Activated CD8-positive, alpha-beta T cell treated with anti-CD3 and anti-CD28 coated beads for 36 hours (primary cell): ENCODE data around the gene PATJ. TPM values are rescaled to one million over a fixed set of nuclear protein-coding genes. Genes with fewer than 3 reads are reported as not detected.
"Not testable (repeated sequence)": the region's sequence is repeated elsewhere in the genome, so short reads cannot be mapped to it uniquely, and the experiment has no call there.

Source experiments
- ATAC-seq: fragments of 200-7000 bp; cut with Tn5 transposase; one replicate; pipeline ENCODE4 v1.10.0; 2021; ENCODE audit warnings: mild to moderate bottlenecking, moderate library complexity
- CTCF ChIA-PET: fragments of 350-600 bp; sonication (Branson Sonifier 250); formaldehyde crosslinking; loops from one replicate; lab custom pipeline; 2021; ENCODE audit warnings: antibody characterized with exemption; lab: Charles Lee
- POLR2A ChIA-PET: fragments of 350-600 bp; sonication (Branson Sonifier 250); formaldehyde crosslinking; loops from one replicate; lab custom pipeline; 2021; ENCODE audit warnings: antibody characterized with exemption; lab: Charles Lee
- DNase-seq: peaks from one replicate; pipeline ENCODE4 v3.0.0-alpha.2; 2020
- H3K27ac Mint-ChIP-seq: one replicate; pipeline ENCODE4 v1.8.0; 2021; ENCODE audit warnings: mild to moderate bottlenecking, mixed read lengths
- H3K27me3 Mint-ChIP-seq: one replicate; pipeline ENCODE4 v1.8.0; 2021; ENCODE audit warnings: mixed read lengths
- H3K36me3 Mint-ChIP-seq: one replicate; pipeline ENCODE4 v1.8.0; 2021; ENCODE audit warnings: low read depth, mixed read lengths
- H3K4me1 Mint-ChIP-seq: one replicate; pipeline ENCODE4 v1.8.0; 2021; ENCODE audit warnings: low read depth, mixed read lengths
- H3K4me3 Mint-ChIP-seq: one replicate; pipeline ENCODE4 v1.8.0; 2021; ENCODE audit warnings: mild to moderate bottlenecking, moderate library complexity, mixed read lengths
- H3K9me3 Mint-ChIP-seq: one replicate; pipeline ENCODE4 v1.8.0; 2021; ENCODE audit warnings: mixed read lengths
- intact Hi-C: fragments of 100-400 bp; cut with micrococcal nuclease; formaldehyde crosslinking; loops from one replicate; pipeline ENCODE4 v1.10.0; 2022
- total RNA-seq, 2 experiments: library from RNA; stranded (reverse); gene quantifications; one replicate each; pipeline ENCODE4 v1.2.3, GENCODE V29; 2021
- TF ChIP-seq, protein P1 (sequence below): fragments of 200-600 bp; IDR thresholded peaks from one replicate; pipeline ENCODE4 v1.8.0; 2022; ENCODE audit warnings: antibody characterized with exemption, mild to moderate bottlenecking

The PATJ gene
- total RNA-seq, 2 experiments from 2014 or later, result 8.1 to 9.2 TPM

DNA sequence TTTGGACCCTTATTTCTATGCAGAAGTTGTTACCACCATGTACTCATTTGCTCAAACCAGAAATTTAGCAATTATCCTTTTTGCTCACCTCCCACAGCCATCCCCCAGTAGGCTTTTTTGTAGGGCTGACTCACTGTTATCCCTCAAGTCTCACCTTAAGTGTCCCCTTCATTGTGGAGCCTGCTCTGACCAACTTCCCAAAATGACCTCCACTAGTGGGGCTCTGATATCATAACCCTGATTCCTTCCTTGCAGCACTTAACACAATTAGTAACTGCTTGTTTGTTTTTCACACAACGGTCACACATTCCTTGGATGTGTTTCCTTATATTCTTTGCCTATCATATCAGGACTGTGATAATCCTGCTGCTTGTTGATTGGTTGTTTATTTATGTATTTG, 76.7 kb downstream of the PATJ start:
- Mint-ChIP-seq H3K4me3 (no peak overlapping the region), H3K27me3 (no peaks in the 10 kb centered on the region), H3K36me3 (peaks cover 18% of the 10 kb centered on the region), H3K9me3 (no peaks in the 10 kb centered on the region), H3K27ac (no peak overlapping the region), H3K4me1 (no peaks in the 10 kb centered on the region)
- no peak for DNase-seq
- CTCF ChIA-PET, result no interaction called here
- TF ChIP-seq, protein P1, sequence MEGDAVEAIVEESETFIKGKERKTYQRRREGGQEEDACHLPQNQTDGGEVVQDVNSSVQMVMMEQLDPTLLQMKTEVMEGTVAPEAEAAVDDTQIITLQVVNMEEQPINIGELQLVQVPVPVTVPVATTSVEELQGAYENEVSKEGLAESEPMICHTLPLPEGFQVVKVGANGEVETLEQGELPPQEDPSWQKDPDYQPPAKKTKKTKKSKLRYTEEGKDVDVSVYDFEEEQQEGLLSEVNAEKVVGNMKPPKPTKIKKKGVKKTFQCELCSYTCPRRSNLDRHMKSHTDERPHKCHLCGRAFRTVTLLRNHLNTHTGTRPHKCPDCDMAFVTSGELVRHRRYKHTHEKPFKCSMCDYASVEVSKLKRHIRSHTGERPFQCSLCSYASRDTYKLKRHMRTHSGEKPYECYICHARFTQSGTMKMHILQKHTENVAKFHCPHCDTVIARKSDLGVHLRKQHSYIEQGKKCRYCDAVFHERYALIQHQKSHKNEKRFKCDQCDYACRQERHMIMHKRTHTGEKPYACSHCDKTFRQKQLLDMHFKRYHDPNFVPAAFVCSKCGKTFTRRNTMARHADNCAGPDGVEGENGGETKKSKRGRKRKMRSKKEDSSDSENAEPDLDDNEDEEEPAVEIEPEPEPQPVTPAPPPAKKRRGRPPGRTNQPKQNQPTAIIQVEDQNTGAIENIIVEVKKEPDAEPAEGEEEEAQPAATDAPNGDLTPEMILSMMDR, result no peak
- POLR2A ChIA-PET, result no interaction called here
- ATAC-seq, result no peak
- intact Hi-C loops, result no loop called here

DNA sequence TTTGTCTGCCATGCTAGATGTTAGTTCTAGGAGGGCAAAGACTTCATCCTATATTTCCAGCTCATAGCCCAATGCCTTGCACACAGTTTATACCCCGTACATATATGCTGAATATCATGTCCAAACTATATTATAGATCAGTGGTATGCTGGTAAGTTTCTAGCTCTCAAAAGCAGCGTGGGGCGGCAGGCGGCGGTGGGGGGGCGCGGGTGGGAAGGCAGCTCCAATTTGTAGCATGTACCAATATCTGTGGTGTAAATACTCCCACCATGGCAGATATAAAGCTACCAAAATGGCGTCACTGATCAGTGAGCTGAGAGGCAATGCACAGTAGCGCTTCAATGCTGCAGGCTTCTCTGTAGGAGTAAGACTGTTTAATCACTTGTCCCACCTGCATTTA, 77.1 kb downstream of the PATJ start:
- Mint-ChIP-seq H3K36me3 (peaks cover 18% of the 10 kb centered on the region), H3K4me3 (no peak overlapping the region), H3K27ac (no peak overlapping the region), H3K9me3 (no peaks in the 10 kb centered on the region), H3K27me3 (no peaks in the 10 kb centered on the region), H3K4me1 (no peaks in the 10 kb centered on the region)
- CTCF ChIA-PET, result no interaction called here
- TF ChIP-seq, protein P1, result no peak
- ATAC-seq, result no peak
- intact Hi-C loops, result no loop called here
- POLR2A ChIA-PET, result no interaction called here
- no peak for DNase-seq

DNA sequence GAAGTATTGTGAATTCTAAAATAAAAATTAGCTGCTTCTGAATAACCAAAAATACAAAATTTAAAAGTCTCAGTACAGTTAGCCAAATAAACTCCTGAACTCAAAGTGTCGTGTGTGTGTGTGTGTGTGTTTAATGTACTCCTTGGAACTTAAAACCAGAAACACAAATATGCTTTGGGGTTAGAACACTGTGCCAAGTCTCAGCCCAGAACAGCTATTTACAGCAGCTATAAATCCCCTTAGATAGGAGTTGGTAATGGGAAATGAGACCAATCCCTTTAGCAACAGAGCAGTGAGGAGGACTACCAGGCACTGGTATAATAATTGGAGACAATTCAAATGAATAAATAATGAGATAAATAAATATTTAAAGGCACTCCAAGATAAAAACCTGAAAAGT, 83.1 kb downstream of the PATJ start:
- ATAC-seq, result no peak
- Mint-ChIP-seq H3K4me1 (no peaks in the 10 kb centered on the region), H3K27ac (no peak overlapping the region), H3K4me3 (no peak overlapping the region), H3K36me3 (peaks cover 39% of the 10 kb centered on the region), H3K27me3 (no peaks in the 10 kb centered on the region), H3K9me3 (no peaks in the 10 kb centered on the region)
- TF ChIP-seq, protein P1, result no peak
- ChIA-PET CTCF (interaction anchor here (1.1 kb wide), 2 partner anchors 11 to 12 kb away, joined by 3 read pairs; no protein-coding TSS in a partner anchor), POLR2A (no interaction called here)
- no peak for DNase-seq
- intact Hi-C loops, result no loop called here

DNA sequence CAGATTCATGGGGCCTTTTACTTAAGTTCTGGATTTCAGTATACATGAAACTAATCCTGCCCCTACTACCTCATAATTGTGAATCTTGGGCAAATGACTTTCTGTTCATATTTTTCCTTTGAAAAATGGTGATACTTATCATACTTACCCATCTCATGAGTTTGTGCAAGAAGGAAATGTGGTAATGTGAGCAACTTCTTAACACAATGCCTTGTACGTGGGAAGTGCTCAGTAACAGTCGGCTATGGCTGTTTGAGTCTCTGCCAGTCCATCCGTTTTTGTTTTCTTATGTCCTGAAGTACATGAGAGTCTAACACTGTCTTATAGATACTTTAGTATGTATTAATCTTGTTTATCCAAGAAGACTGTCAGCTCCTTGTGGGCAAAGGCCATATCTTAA, 86.5 kb downstream of the PATJ start:
- intact Hi-C loops, result no loop called here
- Mint-ChIP-seq H3K4me1 (no peaks in the 10 kb centered on the region), H3K27me3 (no peaks in the 10 kb centered on the region), H3K36me3 (peaks cover 25% of the 10 kb centered on the region), H3K4me3 (no peak overlapping the region), H3K27ac (no peak overlapping the region), H3K9me3 (no peaks in the 10 kb centered on the region)
- ATAC-seq, result no peak
- no peak for DNase-seq
- CTCF ChIA-PET, result no interaction called here
- POLR2A ChIA-PET, result no interaction called here
- TF ChIP-seq, protein P1, result no peak

DNA sequence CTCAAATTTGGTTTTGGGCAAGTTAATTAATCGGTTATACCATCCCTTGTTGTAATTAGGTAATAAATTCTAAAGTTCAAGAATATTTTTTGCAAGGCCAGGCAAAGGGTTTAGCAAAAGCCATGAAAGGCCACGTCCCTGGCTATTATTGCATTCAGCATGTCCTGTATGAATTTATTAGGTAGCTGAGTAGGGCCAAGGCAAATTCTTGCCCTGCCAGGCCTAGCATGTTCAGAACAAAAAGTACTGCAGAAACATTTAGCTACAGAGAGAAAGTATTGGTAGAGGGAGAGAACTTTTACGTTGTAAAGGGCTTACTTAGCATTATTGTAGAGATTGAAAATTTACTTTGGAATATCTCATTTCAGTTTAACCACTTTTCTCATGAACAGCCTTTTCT, 94.4 kb downstream of the PATJ start:
- Mint-ChIP-seq H3K9me3 (no peaks in the 10 kb centered on the region), H3K27ac (no peak overlapping the region), H3K36me3 (no peaks in the 10 kb centered on the region), H3K4me1 (no peaks in the 10 kb centered on the region), H3K27me3 (no peaks in the 10 kb centered on the region), H3K4me3 (no peak overlapping the region)
- intact Hi-C loops, result no loop called here
- DNase-seq (no peak), ATAC-seq (no peak)
- POLR2A ChIA-PET, result no interaction called here
- CTCF ChIA-PET, result interaction anchor here (1.3 kb wide), 1 partner anchor 11 kb away, joined by 3 read pairs; no protein-coding TSS in a partner anchor
- TF ChIP-seq, protein P1, result no peak

DNA sequence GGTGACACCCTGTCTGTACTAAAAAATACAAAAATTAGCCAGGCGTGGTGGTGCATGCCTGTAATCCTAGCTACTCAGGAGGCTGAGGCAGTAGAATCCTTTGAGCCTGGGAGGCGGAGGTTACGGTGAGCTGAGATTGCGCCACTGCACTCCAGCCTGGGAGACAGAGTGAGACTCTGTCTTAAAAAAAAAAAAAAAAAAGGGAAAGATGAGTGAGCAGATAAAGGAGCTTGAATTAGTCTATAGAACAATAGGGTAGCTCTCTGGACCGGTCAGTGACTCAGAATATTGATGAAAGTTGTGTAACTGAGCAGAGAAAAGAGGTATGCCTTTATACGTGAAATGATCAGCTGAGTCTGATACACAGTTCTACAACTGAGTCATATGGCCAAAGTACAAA, 95.3 kb downstream of the PATJ start:
- H3K4me1 Mint-ChIP-seq, ATAC-seq, H3K4me3 Mint-ChIP-seq, H3K9me3 Mint-ChIP-seq, H3K27ac Mint-ChIP-seq, H3K36me3 Mint-ChIP-seq, POLR2A ChIA-PET, intact Hi-C loops, DNase-seq, H3K27me3 Mint-ChIP-seq: not testable (repeated sequence)
- CTCF ChIA-PET, result interaction anchor here (0.8 to 1.0 kb wide), 2 partner anchors 13 to 249 kb away, joined by 3 read pairs; no protein-coding TSS in a partner anchor
